ENCODE data around the gene PIGV. TPM values are rescaled to one million over a fixed set of nuclear protein-coding genes. Genes with fewer than 3 reads are reported as not detected.

Gene PIGV
- 10 to 100 TPM; 13.7 to 30.0 (median 15.5) TPM for total RNA-seq

GRCh38 chr1:26787706-26788514 lies at the start of gene PIGV:
TSS of gene PIGV (plus strand) at chr1:26787950. CDS start at chr1:26790816, 2,866 bp downstream.
- Histone ChIP-seq H3K9me3 (no peaks in the 10 kb centered on the region), H3K4me3 (peak within 1 kb of the TSS; percentile 85 to 98), H3K27me3 (no peaks in the 10 kb centered on the region), H3K36me3 (peaks cover 0 to 22% of the 10 kb centered on the region in 2 donors), H3K27ac (peak within 1 kb of the TSS; percentile 99 to 100 (median 100)), H3K4me1 (peaks cover 10 to 76% (median 32%) of the 10 kb centered on the region in 3 donors)
- TF ChIP-seq POLR2AphosphoS5 (IDR thresholded peaks at IDR 0.05) (peak; percentile 84), POLR2A (IDR thresholded peaks at IDR 0.05) (peak; percentile 68 to 73), EP300 (IDR thresholded peaks at IDR 0.05) (no peak), CTCF (IDR thresholded peaks at IDR 0.05) (peak in 3 of 4 experiments; percentile 41 to 62 (median 57))
- 0% methylated on average over 7 of the region's 63 CpGs; no CpG with 5 or more reads in 1 of the 2 donors for WGBS, 2 donors (ENCODE audit: low coverage in 1 of 2)
- peak; percentile 87 for ATAC-seq

- Histone ChIP-seq H3K4me3 (no peak overlapping the region), H3K4me1 (peaks cover 0 to 60% (median 2%) of the 10 kb centered on the region in 3 donors), H3K36me3 (peaks cover 0 to 84% of the 10 kb centered on the region in 2 donors), H3K27ac (no peak overlapping the region), H3K9me3 (no peaks in the 10 kb centered on the region), H3K27me3 (no peaks in the 10 kb centered on the region)
- no peak for ATAC-seq
- WGBS, 2 donors (ENCODE audit: low coverage in 1 of 2): 74 to 86% methylated on average over 4 of the region's 4 CpGs
- no peak for TF ChIP-seq CTCF (IDR thresholded peaks at IDR 0.05)
- TF ChIP-seq POLR2A (IDR thresholded peaks at IDR 0.05): no peak
- TF ChIP-seq EP300 (IDR thresholded peaks at IDR 0.05): no peak
- no peak for TF ChIP-seq POLR2AphosphoS5 (IDR thresholded peaks at IDR 0.05)
Observed at GRCh38 chr1:26739329-26739914, 48.3 kb upstream of the PIGV start.

- H3K9me3 ChIP-seq: no peaks in the 10 kb centered on the region
- H3K36me3 ChIP-seq: peaks cover 0 to 84% of the 10 kb centered on the region in 2 donors
- TF ChIP-seq CTCF (IDR thresholded peaks at IDR 0.05): no peak
- TF ChIP-seq EP300 (IDR thresholded peaks at IDR 0.05): no peak
- TF ChIP-seq POLR2AphosphoS5 (IDR thresholded peaks at IDR 0.05): no peak
- no peak for TF ChIP-seq POLR2A (IDR thresholded peaks at IDR 0.05)
- peaks cover 4 to 60% (median 6%) of the 10 kb centered on the region in 3 donors for H3K4me1 ChIP-seq
- no peaks in the 10 kb centered on the region for H3K27me3 ChIP-seq
- no peak overlapping the region for H3K4me3 ChIP-seq
- whole genome bisulfite sequencing, 2 donors (ENCODE audit: low coverage in 1 of 2): 49 to 60% methylated on average over 3 of the region's 3 CpGs
- no peak overlapping the region for H3K27ac ChIP-seq
- no peak for ATAC-seq
Observed at GRCh38 chr1:26740023-26740634, 47.6 kb upstream of the PIGV start.

- 57 to 68% methylated on average over 3 to 5 of the region's 5 CpGs for WGBS, 2 donors (ENCODE audit: low coverage in 1 of 2)
- no peak overlapping the region for H3K27ac ChIP-seq
Observed at GRCh38 chr1:26740952-26741351, 46.8 kb upstream of the PIGV start.

GRCh38 chr1:26743426-26744059 lies 44.2 kb upstream of the PIGV start:
- Histone ChIP-seq H3K4me1 (peaks cover 4 to 85% (median 12%) of the 10 kb centered on the region in 3 donors), H3K4me3 (no peak overlapping the region), H3K27ac (peak overlapping the region in 3 of 4 donors; percentile 51 to 65 (median 62)), H3K9me3 (no peaks in the 10 kb centered on the region), H3K36me3 (peaks cover 0 to 65% of the 10 kb centered on the region in 2 donors), H3K27me3 (no peaks in the 10 kb centered on the region)
- WGBS, 2 donors (ENCODE audit: low coverage in 1 of 2): 67 to 70% methylated on average over 4 to 6 of the region's 8 CpGs
- TF ChIP-seq EP300 (IDR thresholded peaks at IDR 0.05) (no peak), POLR2AphosphoS5 (IDR thresholded peaks at IDR 0.05) (no peak), POLR2A (IDR thresholded peaks at IDR 0.05) (no peak), CTCF (IDR thresholded peaks at IDR 0.05) (no peak)
- no peak for ATAC-seq

More at GRCh38 chr1:26740952-26741351, 46.8 kb upstream of the PIGV start:
- H3K4me3 ChIP-seq: no peak overlapping the region
- no peak for TF ChIP-seq EP300 (IDR thresholded peaks at IDR 0.05)
- peaks cover 4 to 60% (median 6%) of the 10 kb centered on the region in 3 donors for H3K4me1 ChIP-seq
- ATAC-seq: no peak
- peaks cover 0 to 82% of the 10 kb centered on the region in 2 donors for H3K36me3 ChIP-seq
- H3K27me3 ChIP-seq: no peaks in the 10 kb centered on the region
- no peaks in the 10 kb centered on the region for H3K9me3 ChIP-seq
